ENCODE data around the gene SPIB. TPM values are rescaled to one million over a fixed set of nuclear protein-coding genes. Genes with fewer than 3 reads are reported as not detected.

Gene SPIB
- total and polyA plus RNA-seq, 12 donors, result 0.10 to 0.42 (median 0.20) TPM; not detected in 9

DNA sequence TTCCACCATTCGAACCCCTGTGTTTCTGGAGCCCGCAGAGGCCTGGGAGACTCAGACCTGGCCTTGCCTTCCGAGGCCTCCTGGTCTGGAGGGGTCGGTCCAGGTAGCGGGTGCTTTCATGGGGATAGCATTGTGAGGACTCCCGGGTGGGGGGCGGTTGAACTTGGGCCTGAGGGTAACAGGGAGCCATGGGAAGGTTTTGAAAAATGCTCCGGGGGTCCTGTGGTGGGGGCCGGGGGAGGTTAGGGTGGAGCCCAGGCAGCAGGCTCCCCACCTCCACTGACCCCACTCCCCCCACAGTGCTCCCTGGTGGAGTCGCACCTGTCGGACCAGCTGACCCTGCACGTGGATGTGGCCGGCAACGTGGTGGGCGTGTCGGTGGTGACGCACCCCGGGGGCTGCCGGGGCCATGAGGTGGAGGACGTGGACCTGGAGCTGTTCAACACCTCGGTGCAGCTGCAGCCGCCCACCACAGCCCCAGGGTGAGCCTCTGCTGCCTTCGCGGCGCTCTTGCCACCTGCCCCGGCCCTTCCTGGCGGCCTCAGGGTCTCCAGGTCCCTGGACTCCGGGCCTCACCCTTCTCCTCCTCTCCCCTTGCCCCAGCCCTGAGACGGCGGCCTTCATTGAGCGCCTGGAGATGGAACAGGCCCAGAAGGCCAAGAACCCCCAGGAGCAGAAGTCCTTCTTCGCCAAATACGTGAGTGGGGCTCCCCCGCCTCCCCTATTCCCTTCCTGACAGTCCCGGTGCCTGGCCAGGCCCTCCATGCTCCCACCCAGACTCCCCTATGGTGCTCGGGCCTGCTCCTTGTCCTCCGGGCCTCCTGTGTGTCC lies 61.8 kb downstream of the SPIB start:
- H3K9me3 ChIP-seq, result no peaks in the 10 kb centered on the region
- no peak for ATAC-seq
- H3K36me3 ChIP-seq, result peaks cover 0 to 72% (median 19%) of the 10 kb centered on the region in 9 donors
- WGBS, 2 donors, result 93 to 95% methylated on average over 30 to 37 of the region's 37 CpGs
- no peak overlapping the region for H3K4me3 ChIP-seq
- H3K27me3 ChIP-seq, result no peaks in the 10 kb centered on the region
- TF ChIP-seq, protein P1, sequence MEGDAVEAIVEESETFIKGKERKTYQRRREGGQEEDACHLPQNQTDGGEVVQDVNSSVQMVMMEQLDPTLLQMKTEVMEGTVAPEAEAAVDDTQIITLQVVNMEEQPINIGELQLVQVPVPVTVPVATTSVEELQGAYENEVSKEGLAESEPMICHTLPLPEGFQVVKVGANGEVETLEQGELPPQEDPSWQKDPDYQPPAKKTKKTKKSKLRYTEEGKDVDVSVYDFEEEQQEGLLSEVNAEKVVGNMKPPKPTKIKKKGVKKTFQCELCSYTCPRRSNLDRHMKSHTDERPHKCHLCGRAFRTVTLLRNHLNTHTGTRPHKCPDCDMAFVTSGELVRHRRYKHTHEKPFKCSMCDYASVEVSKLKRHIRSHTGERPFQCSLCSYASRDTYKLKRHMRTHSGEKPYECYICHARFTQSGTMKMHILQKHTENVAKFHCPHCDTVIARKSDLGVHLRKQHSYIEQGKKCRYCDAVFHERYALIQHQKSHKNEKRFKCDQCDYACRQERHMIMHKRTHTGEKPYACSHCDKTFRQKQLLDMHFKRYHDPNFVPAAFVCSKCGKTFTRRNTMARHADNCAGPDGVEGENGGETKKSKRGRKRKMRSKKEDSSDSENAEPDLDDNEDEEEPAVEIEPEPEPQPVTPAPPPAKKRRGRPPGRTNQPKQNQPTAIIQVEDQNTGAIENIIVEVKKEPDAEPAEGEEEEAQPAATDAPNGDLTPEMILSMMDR (IDR thresholded peaks at IDR 0.05), result no peak
- H3K27ac ChIP-seq, result no peak overlapping the region
- DNase-seq, result no peak
- intact Hi-C loops (cut with DNase I), result no loop called here
- peaks cover 5 to 30% (median 19%) of the 10 kb centered on the region in 9 donors for H3K4me1 ChIP-seq

Other genes with a start within 250 kb of the SPIB start
- gene MYH14, start 215.3 kb upstream of the SPIB start, total RNA-seq, result 100 to 1,000 TPM in 5 of 10 donors, 10 to 100 TPM in 5; 82.2 to 124 (median 102) TPM
- 100 to 1,000 TPM in 1 of 2 donors, 10 to 100 TPM in 1; 29.3 to 149 TPM for gene MYH14, start 215.3 kb upstream of the SPIB start, polyA plus RNA-seq
- gene KCNC3, start 89.6 kb upstream of the SPIB start, total RNA-seq, result 1 to 10 TPM; 1.4 to 4.0 (median 2.4) TPM
- 1 to 10 TPM in 1 of 2 donors, under 1 TPM in 1; 0.88 to 1.1 TPM for gene KCNC3, start 89.6 kb upstream of the SPIB start, polyA plus RNA-seq
- gene NAPSA, start 53.3 kb upstream of the SPIB start, total RNA-seq, result under 1 TPM in 2 of 10 donors, not detected in 8; 0.22 to 0.56 TPM
- gene NAPSA, start 53.3 kb upstream of the SPIB start, polyA plus RNA-seq, result 1 to 10 TPM in 1 of 2 donors, under 1 TPM in 1; 0.25 to 1.1 TPM
- 10 to 100 TPM; 64.0 to 96.7 (median 69.8) TPM for gene NR1H2, start 42.5 kb upstream of the SPIB start, total RNA-seq
- gene NR1H2, start 42.5 kb upstream of the SPIB start, polyA plus RNA-seq, result 100 to 1,000 TPM in 1 of 2 donors, 10 to 100 TPM in 1; 90.7 to 125 TPM
- gene POLD1, start 34.6 kb upstream of the SPIB start, total RNA-seq, result 10 to 100 TPM in 6 of 10 donors, 1 to 10 TPM in 4; 4.2 to 15.0 (median 10.7) TPM
- 10 to 100 TPM; 14.2 to 28.3 TPM for gene POLD1, start 34.6 kb upstream of the SPIB start, polyA plus RNA-seq
- gene MYBPC2, start 14.0 kb downstream of the SPIB start, total RNA-seq, result under 1 TPM in 2 of 10 donors, not detected in 8; 0.13 to 0.35 TPM
- under 1 TPM in 1 of 2 donors, not detected in 1; 0.01 TPM for gene MYBPC2, start 14.0 kb downstream of the SPIB start, polyA plus RNA-seq
- gene EMC10, start 57.6 kb downstream of the SPIB start, total RNA-seq, result 100 to 1,000 TPM in 3 of 10 donors, 10 to 100 TPM in 7; 73.6 to 152 (median 88.9) TPM
- 100 to 1,000 TPM in 1 of 2 donors, 10 to 100 TPM in 1; 84.3 to 113 TPM for gene EMC10, start 57.6 kb downstream of the SPIB start, polyA plus RNA-seq
- gene GARIN5A, start 57.9 kb downstream of the SPIB start, total RNA-seq, result 1 to 10 TPM; 1.2 to 4.3 (median 2.0) TPM
- 1 to 10 TPM; 1.5 to 1.8 TPM for gene GARIN5A, start 57.9 kb downstream of the SPIB start, polyA plus RNA-seq
- gene JOSD2, start 92.3 kb downstream of the SPIB start, total RNA-seq, result 10 to 100 TPM; 13.3 to 42.3 (median 25.2) TPM
- 10 to 100 TPM; 64.0 to 69.6 TPM for gene JOSD2, start 92.3 kb downstream of the SPIB start, polyA plus RNA-seq
- not detected for gene ASPDH, start 95.0 kb downstream of the SPIB start, total RNA-seq
- gene ASPDH, start 95.0 kb downstream of the SPIB start, polyA plus RNA-seq, result not detected
- 1 to 10 TPM in 2 of 10 donors, under 1 TPM in 8; 0.42 to 1.8 (median 0.68) TPM for gene LRRC4B, start 149.5 kb downstream of the SPIB start, total RNA-seq
- 1 to 10 TPM; 1.9 to 3.0 TPM for gene LRRC4B, start 149.5 kb downstream of the SPIB start, polyA plus RNA-seq
- gene SYT3, start 220.9 kb downstream of the SPIB start, total RNA-seq, result under 1 TPM in 3 of 10 donors, not detected in 7; 0.25 to 0.49 (median 0.26) TPM
- under 1 TPM in 1 of 2 donors, not detected in 1; 0.04 TPM for gene SYT3, start 220.9 kb downstream of the SPIB start, polyA plus RNA-seq
- 1 to 10 TPM in 7 of 10 donors, under 1 TPM in 1, not detected in 2; 0.96 to 7.2 (median 4.0) TPM for gene C19orf81, start 230.5 kb downstream of the SPIB start, total RNA-seq
- 1 to 10 TPM in 1 of 2 donors, under 1 TPM in 1; 0.61 to 1.8 TPM for gene C19orf81, start 230.5 kb downstream of the SPIB start, polyA plus RNA-seq